Glutamatergic neuron (in vitro differentiated cells): Measurements from ENCODE around the gene DTHD1. TPM values are rescaled to one million over a fixed set of nuclear protein-coding genes. Genes with fewer than 3 reads are reported as not detected.

Experiments used
- DNase-seq: peaks from one replicate; pipeline ENCODE4 v3.0.0; 2022
- H3K27ac Mint-ChIP-seq: one replicate; pipeline ENCODE4 v1.8.0; 2020; ENCODE audit warnings: mild to moderate bottlenecking, mixed read lengths, inconsistent platforms; ENCODE audit not compliant: unreplicated experiment
- H3K27me3 Mint-ChIP-seq: one replicate; pipeline ENCODE4 v1.8.0; 2020; ENCODE audit warnings: mild to moderate bottlenecking, moderate library complexity, mixed read lengths, inconsistent platforms; ENCODE audit not compliant: unreplicated experiment
- H3K36me3 Mint-ChIP-seq: one replicate; pipeline ENCODE4 v1.8.0; 2020; ENCODE audit warnings: mild to moderate bottlenecking, mixed read lengths, inconsistent platforms; ENCODE audit not compliant: unreplicated experiment
- H3K4me1 Mint-ChIP-seq: one replicate; pipeline ENCODE4 v1.8.0; 2020; ENCODE audit warnings: mild to moderate bottlenecking, low read depth, mixed read lengths, inconsistent platforms; ENCODE audit not compliant: unreplicated experiment
- H3K4me3 Mint-ChIP-seq: one replicate; pipeline ENCODE4 v1.8.0; 2020; ENCODE audit warnings: mild to moderate bottlenecking, mixed read lengths, inconsistent platforms; ENCODE audit not compliant: unreplicated experiment
- H3K9me3 Mint-ChIP-seq: one replicate; pipeline ENCODE4 v1.8.0; 2020; ENCODE audit warnings: mild to moderate bottlenecking, moderate library complexity, mixed read lengths, inconsistent platforms; ENCODE audit not compliant: unreplicated experiment
- total RNA-seq: library from RNA; stranded (reverse); fragmentation: NEBNext Ultra II Directional; extraction: Animal tissue kit (Norgen Biotek cat#: 25700); gene quantifications from one replicate; pipeline ENCODE4 v1.2.1, GENCODE V29; 2021; ENCODE audit not compliant: unreplicated experiment
- TF ChIP-seq, protein P1 (sequence below): fragments of 200-600 bp; sonication (generic); IDR thresholded peaks from one replicate; pipeline ENCODE4 v1.5.0; 2021; ENCODE audit not compliant: partially characterized antibody, unreplicated experiment

The DTHD1 gene
- total RNA-seq, 1 donor from 2014 or later, result not detected

DNA sequence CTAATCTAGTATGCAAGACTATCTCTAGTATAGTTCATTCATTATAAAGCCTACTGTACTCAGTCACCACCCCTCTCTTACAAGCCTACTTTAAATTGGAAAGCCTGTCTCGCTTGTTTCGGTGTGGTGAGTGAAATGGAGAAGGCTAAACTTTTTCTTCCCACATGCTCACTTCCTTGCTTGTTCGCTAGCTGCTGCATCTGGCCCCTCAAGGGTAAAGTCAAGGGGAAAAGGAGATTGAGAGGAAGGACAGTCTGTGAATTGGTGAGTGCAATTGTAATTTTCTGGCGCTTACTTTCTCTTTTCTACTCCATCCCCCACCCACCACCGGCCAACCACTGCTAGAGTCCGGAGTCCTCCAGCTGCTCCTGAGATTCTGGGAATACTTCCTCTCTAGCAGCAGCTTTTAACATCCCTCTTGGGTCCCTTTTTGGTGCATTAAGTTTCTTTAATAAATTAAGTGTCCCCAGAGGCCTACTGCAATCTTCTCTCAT lies 25.0 kb upstream of the DTHD1 start:
- Mint-ChIP-seq H3K4me3 (peak overlapping the region; percentile 20), H3K27ac (no peak overlapping the region), H3K4me1 (peaks cover 5% of the 10 kb centered on the region), H3K9me3 (peaks cover 8% of the 10 kb centered on the region), H3K27me3 (peaks cover 10% of the 10 kb centered on the region), H3K36me3 (no peaks in the 10 kb centered on the region)
- DNase-seq, result peak; percentile 65
- TF ChIP-seq, protein P1, sequence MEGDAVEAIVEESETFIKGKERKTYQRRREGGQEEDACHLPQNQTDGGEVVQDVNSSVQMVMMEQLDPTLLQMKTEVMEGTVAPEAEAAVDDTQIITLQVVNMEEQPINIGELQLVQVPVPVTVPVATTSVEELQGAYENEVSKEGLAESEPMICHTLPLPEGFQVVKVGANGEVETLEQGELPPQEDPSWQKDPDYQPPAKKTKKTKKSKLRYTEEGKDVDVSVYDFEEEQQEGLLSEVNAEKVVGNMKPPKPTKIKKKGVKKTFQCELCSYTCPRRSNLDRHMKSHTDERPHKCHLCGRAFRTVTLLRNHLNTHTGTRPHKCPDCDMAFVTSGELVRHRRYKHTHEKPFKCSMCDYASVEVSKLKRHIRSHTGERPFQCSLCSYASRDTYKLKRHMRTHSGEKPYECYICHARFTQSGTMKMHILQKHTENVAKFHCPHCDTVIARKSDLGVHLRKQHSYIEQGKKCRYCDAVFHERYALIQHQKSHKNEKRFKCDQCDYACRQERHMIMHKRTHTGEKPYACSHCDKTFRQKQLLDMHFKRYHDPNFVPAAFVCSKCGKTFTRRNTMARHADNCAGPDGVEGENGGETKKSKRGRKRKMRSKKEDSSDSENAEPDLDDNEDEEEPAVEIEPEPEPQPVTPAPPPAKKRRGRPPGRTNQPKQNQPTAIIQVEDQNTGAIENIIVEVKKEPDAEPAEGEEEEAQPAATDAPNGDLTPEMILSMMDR, result no peak

DNA sequence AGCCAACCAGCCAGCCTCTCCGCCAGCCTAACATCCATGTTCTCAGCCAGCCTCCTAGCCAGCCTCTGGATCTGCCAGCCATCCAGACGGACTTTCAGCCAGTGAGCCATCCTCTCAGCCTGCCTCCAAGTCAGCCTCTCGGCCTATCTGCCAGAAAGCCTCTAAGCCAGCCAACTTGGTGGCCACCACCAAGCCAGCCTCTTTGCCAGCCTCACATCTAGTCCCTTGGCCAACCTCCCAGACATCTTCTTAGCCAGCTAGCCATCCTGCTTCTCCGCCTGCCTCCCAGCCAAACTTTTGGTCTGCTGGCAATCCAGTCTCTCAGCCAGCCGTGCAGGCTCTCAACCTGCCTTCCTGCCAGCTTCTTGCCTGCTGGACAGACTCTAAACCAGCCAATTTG lies 20.7 kb upstream of the DTHD1 start:
- no peak for DNase-seq
- H3K4me1 Mint-ChIP-seq, result peaks cover 5% of the 10 kb centered on the region
- no peak overlapping the region for H3K27ac Mint-ChIP-seq
- TF ChIP-seq, protein P1, result no peak
- H3K27me3 Mint-ChIP-seq, result peaks cover 10% of the 10 kb centered on the region
- H3K9me3 Mint-ChIP-seq, result peaks cover 8% of the 10 kb centered on the region
- no peaks in the 10 kb centered on the region for H3K36me3 Mint-ChIP-seq
- H3K4me3 Mint-ChIP-seq, result no peak overlapping the region

DNA sequence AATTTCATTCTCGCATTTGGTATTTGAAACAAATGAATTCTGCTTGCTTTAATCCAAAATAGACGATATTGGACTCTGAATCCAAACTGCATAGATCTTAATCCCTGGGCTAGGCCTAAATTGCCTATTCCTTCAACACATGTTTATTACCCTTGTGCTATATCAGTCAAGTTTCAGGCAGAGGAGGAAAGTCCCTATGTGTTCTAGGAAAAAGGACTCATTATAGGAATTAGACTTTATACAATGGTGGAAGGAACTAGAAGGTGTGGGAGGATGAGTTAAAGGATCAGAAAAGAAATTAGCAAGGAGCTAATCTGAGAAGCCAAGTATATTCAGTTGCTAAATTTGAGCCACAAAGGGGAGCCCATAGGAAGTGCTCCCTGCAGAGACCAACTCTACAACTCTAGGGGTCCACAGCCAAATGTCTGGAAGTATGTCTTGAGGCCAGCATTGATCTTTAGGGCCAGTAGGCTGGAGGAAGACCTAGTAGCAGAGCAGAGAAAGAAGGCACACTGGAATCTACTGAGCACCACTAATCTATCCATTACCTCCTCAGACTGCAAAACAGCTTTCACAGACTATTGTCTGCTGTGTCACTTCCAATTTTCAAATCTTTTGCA lies 17.1 kb upstream of the DTHD1 start:
- H3K9me3 Mint-ChIP-seq, result peaks cover 2% of the 10 kb centered on the region
- H3K4me1 Mint-ChIP-seq, result no peaks in the 10 kb centered on the region
- no peaks in the 10 kb centered on the region for H3K36me3 Mint-ChIP-seq
- TF ChIP-seq, protein P1, result no peak
- DNase-seq, result no peak
- no peak overlapping the region for H3K27ac Mint-ChIP-seq
- H3K27me3 Mint-ChIP-seq, result peaks cover 7% of the 10 kb centered on the region
- no peak overlapping the region for H3K4me3 Mint-ChIP-seq

- H3K4me1 Mint-ChIP-seq, result no peaks in the 10 kb centered on the region
- TF ChIP-seq, protein P1, result no peak
- no peak overlapping the region for H3K4me3 Mint-ChIP-seq
- H3K36me3 Mint-ChIP-seq, result no peaks in the 10 kb centered on the region
- DNase-seq, result no peak
- no peaks in the 10 kb centered on the region for H3K9me3 Mint-ChIP-seq
- peaks cover 2% of the 10 kb centered on the region for H3K27me3 Mint-ChIP-seq
- H3K27ac Mint-ChIP-seq, result no peak overlapping the region
Observed at GRCh38 chr4:36267486-36268268, 13.7 kb upstream of the DTHD1 start.

DNA sequence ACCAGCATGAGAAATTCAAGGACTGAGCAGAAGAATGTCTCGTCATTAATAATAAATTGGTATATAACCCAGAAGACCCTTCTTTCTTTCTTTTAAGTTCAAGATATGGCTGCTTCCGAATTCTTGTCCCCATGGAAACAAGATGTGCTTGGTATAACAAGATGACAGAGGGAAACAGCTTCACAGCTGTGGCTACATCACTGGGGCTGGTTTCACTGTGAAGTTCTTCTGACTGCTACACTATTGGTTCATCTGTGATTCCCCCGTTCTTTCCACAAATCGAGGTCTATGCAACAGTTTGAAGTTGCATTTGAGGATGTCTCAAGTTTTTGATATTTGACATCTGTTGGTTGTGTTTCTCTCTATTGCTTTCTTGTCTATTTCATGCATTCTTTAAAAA lies 12.3 kb upstream of the DTHD1 start:
- no peak overlapping the region for H3K4me3 Mint-ChIP-seq
- no peaks in the 10 kb centered on the region for H3K9me3 Mint-ChIP-seq
- no peaks in the 10 kb centered on the region for H3K36me3 Mint-ChIP-seq
- TF ChIP-seq, protein P1, result no peak
- no peak overlapping the region for H3K27ac Mint-ChIP-seq
- peaks cover 2% of the 10 kb centered on the region for H3K27me3 Mint-ChIP-seq
- H3K4me1 Mint-ChIP-seq, result no peaks in the 10 kb centered on the region
- no peak for DNase-seq
